ENCODE data around the gene LSAMP. TPM values are rescaled to one million over a fixed set of nuclear protein-coding genes. Genes with fewer than 3 reads are reported as not detected.

The LSAMP gene
- polyA plus RNA-seq, 3 donors = not detected

DNA sequence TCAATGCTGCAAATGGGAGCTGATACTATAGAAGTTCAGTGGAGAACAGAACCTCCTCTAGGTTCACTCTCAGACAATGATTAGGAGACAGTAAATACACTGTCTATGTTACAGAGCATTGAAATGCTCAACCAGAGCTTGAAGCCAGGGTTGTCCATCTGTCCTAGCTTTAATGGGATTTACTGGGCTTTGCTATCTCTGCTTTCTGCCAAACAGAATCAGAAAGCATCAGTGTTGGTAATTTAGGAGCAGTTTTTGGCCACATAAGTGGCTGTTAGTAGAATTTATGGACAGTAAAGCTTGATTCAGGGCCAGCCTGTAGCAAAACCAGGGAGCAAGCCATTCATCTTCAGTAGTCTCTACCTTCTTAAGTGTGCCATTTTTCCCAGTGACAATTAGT is 396.3 kb downstream of the LSAMP start:
- H4K20me1 ChIP-seq (ENCODE audit: insufficient read depth, low read length) = no peaks in the 10 kb centered on the region
- H3K27ac ChIP-seq (ENCODE audit: low read depth in 1 of 2, low read length in 2 of 2) = no peak overlapping the region
- no peaks in the 10 kb centered on the region for H3K79me2 ChIP-seq (ENCODE audit: insufficient read depth, low read length)
- H3K9me3 ChIP-seq (replicated peaks in 1 of 2; ENCODE audit: control insufficient read depth in 1 of 2, insufficient read depth in 1 of 2, low read length in 2 of 2) = no peaks in the 10 kb centered on the region
- no peak overlapping the region for H3K4me3 ChIP-seq (replicated peaks in 1 of 3; ENCODE audit: low read depth in 2 of 3, low read length in 3 of 3)
- Mint-ChIP-seq H3K4me3 (no peak overlapping the region), H3K27ac (no peak overlapping the region), H3K4me1 (no peaks in the 10 kb centered on the region), H3K36me3 (no peaks in the 10 kb centered on the region), H3K9me3 (peaks cover 0 to 3% (median 2%) of the 10 kb centered on the region in 7 donors), H3K27me3 (ENCODE audit: low read depth in 3 of 3) (peaks cover 3 to 5% (median 4%) of the 10 kb centered on the region in 3 donors)
- no peak overlapping the region for H3K4me2 ChIP-seq (replicated peaks; ENCODE audit: extremely low read depth, low read length, poor library complexity, severe bottlenecking)
- DNase-seq = no peak
- no peaks in the 10 kb centered on the region for H3K27me3 ChIP-seq (ENCODE audit: control insufficient read depth in 2 of 2, insufficient read depth in 2 of 2, low read length in 2 of 2)
- H3K4me1 ChIP-seq (ENCODE audit: control insufficient read depth in 1 of 2, insufficient read depth in 2 of 2, low read length in 2 of 2) = no peaks in the 10 kb centered on the region
- intact Hi-C loops (cut with micrococcal nuclease) = no loop called here
- no peaks in the 10 kb centered on the region for H3K36me3 ChIP-seq (replicated peaks in 1 of 2; ENCODE audit: control insufficient read depth in 1 of 2, insufficient read depth in 2 of 2, low read length in 2 of 2)
- TF ChIP-seq, protein P1, sequence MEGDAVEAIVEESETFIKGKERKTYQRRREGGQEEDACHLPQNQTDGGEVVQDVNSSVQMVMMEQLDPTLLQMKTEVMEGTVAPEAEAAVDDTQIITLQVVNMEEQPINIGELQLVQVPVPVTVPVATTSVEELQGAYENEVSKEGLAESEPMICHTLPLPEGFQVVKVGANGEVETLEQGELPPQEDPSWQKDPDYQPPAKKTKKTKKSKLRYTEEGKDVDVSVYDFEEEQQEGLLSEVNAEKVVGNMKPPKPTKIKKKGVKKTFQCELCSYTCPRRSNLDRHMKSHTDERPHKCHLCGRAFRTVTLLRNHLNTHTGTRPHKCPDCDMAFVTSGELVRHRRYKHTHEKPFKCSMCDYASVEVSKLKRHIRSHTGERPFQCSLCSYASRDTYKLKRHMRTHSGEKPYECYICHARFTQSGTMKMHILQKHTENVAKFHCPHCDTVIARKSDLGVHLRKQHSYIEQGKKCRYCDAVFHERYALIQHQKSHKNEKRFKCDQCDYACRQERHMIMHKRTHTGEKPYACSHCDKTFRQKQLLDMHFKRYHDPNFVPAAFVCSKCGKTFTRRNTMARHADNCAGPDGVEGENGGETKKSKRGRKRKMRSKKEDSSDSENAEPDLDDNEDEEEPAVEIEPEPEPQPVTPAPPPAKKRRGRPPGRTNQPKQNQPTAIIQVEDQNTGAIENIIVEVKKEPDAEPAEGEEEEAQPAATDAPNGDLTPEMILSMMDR (IDR thresholded peaks at IDR 0.05) = no peak
- H3K9ac ChIP-seq (ENCODE audit: insufficient read depth, low read length, poor library complexity, severe bottlenecking) = no peak overlapping the region
- no peak overlapping the region for H2AFZ ChIP-seq (ENCODE audit: insufficient read depth, low read depth, low read length, poor library complexity, severe bottlenecking)

DNA sequence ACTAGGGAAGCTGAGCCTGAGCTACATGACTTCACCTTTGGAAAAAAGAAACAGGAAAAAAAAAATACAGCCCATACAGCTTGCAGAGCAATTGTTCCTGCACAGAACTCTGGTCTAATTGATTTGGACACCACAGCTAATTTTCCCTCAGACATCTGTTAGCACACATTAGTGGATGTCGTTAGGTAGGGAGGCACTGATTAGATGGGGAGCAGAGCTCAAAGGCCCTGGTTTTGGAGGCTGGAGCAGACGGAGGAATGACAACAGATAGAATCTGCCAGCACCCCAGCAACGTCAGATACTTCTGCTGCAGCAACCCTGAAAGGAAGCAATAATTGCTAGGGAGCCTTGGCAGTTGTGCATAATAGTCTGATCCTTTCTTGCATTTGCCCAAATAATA is 398.9 kb downstream of the LSAMP start:
- DNase-seq = no peak
- Mint-ChIP-seq H3K36me3 (no peaks in the 10 kb centered on the region), H3K27ac (no peak overlapping the region), H3K4me3 (no peak overlapping the region), H3K9me3 (peaks cover 0 to 7% (median 2%) of the 10 kb centered on the region in 7 donors), H3K4me1 (no peaks in the 10 kb centered on the region), H3K27me3 (ENCODE audit: low read depth in 3 of 3) (peaks cover 2 to 5% (median 4%) of the 10 kb centered on the region in 3 donors)
- H2AFZ ChIP-seq (ENCODE audit: insufficient read depth, low read depth, low read length, poor library complexity, severe bottlenecking) = no peak overlapping the region
- TF ChIP-seq, protein P1 (IDR thresholded peaks at IDR 0.05) = no peak
- H3K27ac ChIP-seq (ENCODE audit: low read depth in 1 of 2, low read length in 2 of 2) = no peak overlapping the region
- H3K4me2 ChIP-seq (replicated peaks; ENCODE audit: extremely low read depth, low read length, poor library complexity, severe bottlenecking) = no peak overlapping the region
- WGBS (ENCODE audit: insufficient coverage) = 76% methylated on average over 3 of the region's 3 CpGs
- no peak overlapping the region for H3K4me3 ChIP-seq (replicated peaks in 1 of 3; ENCODE audit: low read depth in 2 of 3, low read length in 3 of 3)
- H4K20me1 ChIP-seq (ENCODE audit: insufficient read depth, low read length) = no peaks in the 10 kb centered on the region
- no peaks in the 10 kb centered on the region for H3K9me3 ChIP-seq (replicated peaks in 1 of 2; ENCODE audit: control insufficient read depth in 1 of 2, insufficient read depth in 1 of 2, low read length in 2 of 2)
- intact Hi-C loops (cut with micrococcal nuclease) = no loop called here
- H3K36me3 ChIP-seq (replicated peaks in 1 of 2; ENCODE audit: control insufficient read depth in 1 of 2, insufficient read depth in 2 of 2, low read length in 2 of 2) = no peaks in the 10 kb centered on the region
- H3K9ac ChIP-seq (ENCODE audit: insufficient read depth, low read length, poor library complexity, severe bottlenecking) = no peak overlapping the region
- H3K27me3 ChIP-seq (ENCODE audit: control insufficient read depth in 2 of 2, insufficient read depth in 2 of 2, low read length in 2 of 2) = no peaks in the 10 kb centered on the region
- H3K79me2 ChIP-seq (ENCODE audit: insufficient read depth, low read length) = no peaks in the 10 kb centered on the region
- H3K4me1 ChIP-seq (ENCODE audit: control insufficient read depth in 1 of 2, insufficient read depth in 2 of 2, low read length in 2 of 2) = no peaks in the 10 kb centered on the region
